DOHH2 (cell line): ENCODE results near the gene GABRG3.

Experiments used
- H3F3A ChIP-seq: fragments of 200-600 bp; sonication (generic), shearing (Covaris generic); 2 replicates; pipeline ENCODE4 v1.6.0; 2016; ENCODE audit warnings: antibody characterized with exemption, mild to moderate bottlenecking; ENCODE audit not compliant: control insufficient read depth, insufficient read depth
- H3K27ac ChIP-seq: fragments of 200-600 bp; sonication (generic); 2 replicates; pipeline ENCODE4 v1.5.1; 2014; ENCODE audit warnings: low read depth, mild to moderate bottlenecking, low read length, moderate library complexity
- H3K27me3 ChIP-seq: fragments of 200-600 bp; sonication (generic); 2 replicates; pipeline ENCODE4 v1.6.1; 2014; ENCODE audit warnings: mild to moderate bottlenecking, low read length, mixed read lengths; ENCODE audit not compliant: control insufficient read depth
- H3K36me3 ChIP-seq: fragments of 200-600 bp; sonication (generic); 2 replicates; pipeline ENCODE4 v1.6.1; 2014; ENCODE audit warnings: mild to moderate bottlenecking, low read length, moderate library complexity, mixed read lengths; ENCODE audit not compliant: control insufficient read depth
- H3K4me1 ChIP-seq: fragments of 200-600 bp; sonication (generic); 2 replicates; pipeline ENCODE4 v1.6.1; 2014; ENCODE audit warnings: mild to moderate bottlenecking, low read length, mixed read lengths; ENCODE audit not compliant: control insufficient read depth
- H3K4me2 ChIP-seq: fragments of 200-600 bp; sonication (generic); 2 replicates; pipeline ENCODE4 v1.6.0; 2014; ENCODE audit warnings: mild to moderate bottlenecking, low read length, moderate library complexity
- H3K4me3 ChIP-seq: fragments of 200-600 bp; sonication (generic); 2 replicates; pipeline ENCODE4 v1.5.1; 2014; ENCODE audit warnings: mild to moderate bottlenecking, low read length, mixed read lengths
- H3K79me2 ChIP-seq: fragments of 200-600 bp; sonication (generic); 2 replicates; pipeline ENCODE4 v1.6.1; 2014; ENCODE audit warnings: mild to moderate bottlenecking, low read length, mixed read lengths; ENCODE audit not compliant: control insufficient read depth
- H3K9me2 ChIP-seq: fragments of 200-600 bp; sonication (generic); replicated peaks from 2 replicates; pipeline ENCODE4 v1.6.1; 2014; ENCODE audit warnings: mild to moderate bottlenecking, low read length, mixed read lengths; ENCODE audit not compliant: control insufficient read depth
- H3K9me3 ChIP-seq: fragments of 200-600 bp; sonication (generic); 2 replicates; pipeline ENCODE4 v1.6.1; 2014; ENCODE audit warnings: antibody characterized with exemption, low read length, mixed read lengths; ENCODE audit not compliant: control insufficient read depth, insufficient read depth
- H4K20me1 ChIP-seq: fragments of 200-600 bp; sonication (generic); 2 replicates; pipeline ENCODE4 v1.6.0; 2014; ENCODE audit warnings: low read depth, mild to moderate bottlenecking, antibody characterized with exemption, low read length, moderate library complexity; ENCODE audit not compliant: control insufficient read depth, insufficient read depth
- CTCF ChIP-seq: fragments of 200-600 bp; sonication (generic); IDR thresholded peaks from one replicate; pipeline ENCODE4 v1.5.1; 2014; ENCODE audit warnings: antibody characterized with exemption, mild to moderate bottlenecking, low read depth, low read length; ENCODE audit not compliant: poor library complexity, severe bottlenecking
- EZH2phosphoT487 ChIP-seq: fragments of 200-600 bp; sonication (generic); IDR thresholded peaks from 2 replicates; pipeline ENCODE4 v1.6.1; 2017; ENCODE audit warnings: borderline replicate concordance, mild to moderate bottlenecking, antibody characterized with exemption, low read length, moderate library complexity, mixed read lengths

Gene GABRG3

GRCh38 chr15:27231811-27232210, 260.8 kb downstream of the GABRG3 start:
- H3K27ac ChIP-seq = no peak overlapping the region
- H3K9me3 ChIP-seq = peaks cover 13% of the 10 kb centered on the region; the same call in 1 of the 2 replicates
- H3K9me2 ChIP-seq = no peaks in the 10 kb centered on the region
- H3K4me2 ChIP-seq = no peak overlapping the region
- no peaks in the 10 kb centered on the region for H3K36me3 ChIP-seq
- H3F3A ChIP-seq = no peaks in the 10 kb centered on the region
- no peak for TF ChIP-seq CTCF
- no peak for TF ChIP-seq EZH2phosphoT487
- no peaks in the 10 kb centered on the region for H4K20me1 ChIP-seq
- H3K4me1 ChIP-seq = no peaks in the 10 kb centered on the region
- H3K27me3 ChIP-seq = no peaks in the 10 kb centered on the region
- no peak overlapping the region for H3K4me3 ChIP-seq
- no peaks in the 10 kb centered on the region for H3K79me2 ChIP-seq

GRCh38 chr15:27232876-27233275, 261.9 kb downstream of the GABRG3 start:
- Histone ChIP-seq H3K27me3 (no peaks in the 10 kb centered on the region), H4K20me1 (no peaks in the 10 kb centered on the region), H3K36me3 (no peaks in the 10 kb centered on the region), H3K4me3 (no peak overlapping the region), H3K27ac (no peak overlapping the region), H3F3A (no peaks in the 10 kb centered on the region), H3K9me3 (peaks cover 15% of the 10 kb centered on the region; the same call in 1 of the 2 replicates), H3K4me1 (no peaks in the 10 kb centered on the region), H3K4me2 (no peak overlapping the region), H3K9me2 (no peaks in the 10 kb centered on the region), H3K79me2 (no peaks in the 10 kb centered on the region)
- TF ChIP-seq CTCF (no peak), EZH2phosphoT487 (no peak)

- H3K4me1 ChIP-seq = no peaks in the 10 kb centered on the region
These were observed 263.6 kb downstream of the GABRG3 start for GRCh38 chr15:27234593-27234992.

More at GRCh38 chr15:27234593-27234992, 263.6 kb downstream of the GABRG3 start:
- Histone ChIP-seq H4K20me1 (no peaks in the 10 kb centered on the region), H3K27me3 (no peaks in the 10 kb centered on the region), H3K4me2 (no peak overlapping the region), H3K4me3 (no peak overlapping the region), H3K9me2 (no peaks in the 10 kb centered on the region), H3K79me2 (no peaks in the 10 kb centered on the region), H3K36me3 (no peaks in the 10 kb centered on the region), H3F3A (no peaks in the 10 kb centered on the region), H3K27ac (no peak overlapping the region), H3K9me3 (peaks cover 15% of the 10 kb centered on the region; the same call in 1 of the 2 replicates)
- TF ChIP-seq EZH2phosphoT487 = no peak
- TF ChIP-seq CTCF = no peak
